K562 (cell line): ENCODE data around the gene SNRPD2. TPM values are rescaled to one million over a fixed set of nuclear protein-coding genes. Genes with fewer than 3 reads are reported as not detected.

Source experiments
- ATF4 ChIP-seq: fragments of 450-650 bp; formaldehyde crosslinking; IDR thresholded peaks from 2 replicates; pipeline ENCODE4 v1.4.0; 2022; ENCODE audit warnings: mild to moderate bottlenecking, moderate library complexity
- CCNT2 ChIP-seq: IDR thresholded peaks from 2 replicates; pipeline ENCODE4 v1.6.1; 2011; ENCODE audit warnings: borderline replicate concordance, low read depth, mild to moderate bottlenecking, moderate library complexity, mixed read lengths, low read length; ENCODE audit not compliant: insufficient read length; ENCODE audit errors: extremely low read depth
- CREB3 ChIP-seq: fragments of 450-650 bp; conservative IDR thresholded peaks from 2 replicates; pipeline ENCODE4 v1.6.1; 2016; ENCODE audit warnings: missing genetic modification characterization, low read depth, mild to moderate bottlenecking, missing compliant biosample characterization, moderate library complexity
- CREBBP ChIP-seq: IDR thresholded peaks from one replicate; pipeline ENCODE4 v1.6.1; 2012; ENCODE audit warnings: low read depth, mild to moderate bottlenecking, control low read depth, inconsistent platforms, low read length
- HLTF ChIP-seq: fragments of 450-650 bp; IDR thresholded peaks from 2 replicates; pipeline ENCODE4 v1.6.1; 2016
- NKRF ChIP-seq: fragments of 450-650 bp; IDR thresholded peaks from 2 replicates; pipeline ENCODE4 v1.6.1; 2016; ENCODE audit warnings: borderline replicate concordance
- NR1H2 ChIP-seq: sonication (generic); formaldehyde crosslinking; IDR thresholded peaks from 2 replicates; pipeline ENCODE4 v1.4.0; 2020; ENCODE audit warnings: mild to moderate bottlenecking, missing genetic modification reagents
- NUFIP1 ChIP-seq: fragments of 450-650 bp; IDR thresholded peaks from 2 replicates; pipeline ENCODE4 v1.6.1; 2018; ENCODE audit not compliant: partially characterized antibody
- PRMT5 ChIP-seq: sonication (generic); formaldehyde crosslinking; IDR thresholded peaks from 2 replicates; pipeline ENCODE4 v1.5.0; 2020; ENCODE audit warnings: missing genetic modification reagents
- RERE ChIP-seq: sonication (generic); formaldehyde crosslinking; IDR thresholded peaks from 2 replicates; pipeline ENCODE4 v1.8.0; 2023; ENCODE audit warnings: missing genetic modification reagents, mild to moderate bottlenecking, borderline replicate concordance
- TBL1XR1 ChIP-seq, 2 experiments: IDR thresholded peaks; 2 replicates each; pipeline ENCODE4 v1.6.1; 2012; ENCODE audit warnings: improper control_type of control experiment in 2 of 2, low read length in 2 of 2, mild to moderate bottlenecking in 1 of 2
- ZNF431 ChIP-seq: sonication (generic); formaldehyde crosslinking; IDR thresholded peaks from 2 replicates; pipeline ENCODE4 v1.8.0; 2022; ENCODE audit warnings: mild to moderate bottlenecking, missing genetic modification reagents
- ZNF644 ChIP-seq: fragments of 200-800 bp; sonication (Bioruptor generic); IDR thresholded peaks from 2 replicates; pipeline ENCODE4 v1.6.1; 2016; ENCODE audit warnings: low read depth, missing genetic modification characterization, missing compliant biosample characterization
- polyA plus RNA-seq, 8 experiments: library from polyadenylated mRNA; depleted of rRNA in 4 of 8; stranded (reverse) in 5 of 8; unstranded in 3 of 8; fragments of >200 nt; fragmentation: Nextera tagmentation in 2 of 8; fragmentation: Illumina TruSeq in 1 of 8; extraction: Ambion mirVana in 2 of 8; extraction: Trizol in 1 of 8; gene quantifications; 2 replicates each; pipeline versions ENCODE4 v1.2.1 to v1.2.3, GENCODE V29; 2011 to 2014; ENCODE audit warnings: inconsistent platforms in 1 of 8, missing spikeins in 1 of 8
- total RNA-seq, 7 experiments: library from RNA; depleted of rRNA in 6 of 7; stranded (reverse); fragments of >200 nt in 6 of 7; fragmentation: Illumina TruSeq in 2 of 7; extraction: Trizol in 2 of 7; gene quantifications; 2 replicates each; pipeline versions ENCODE4 v1.2.1 to v1.2.3, GENCODE V29; 2011 to 2021; ENCODE audit warnings: low replicate concordance in 1 of 7

SNRPD2 gene
- total and polyA plus RNA-seq, 9 of the 15 experiments (the other 6 are each of a cell fraction or from before 2014, with no cell fraction given) = 728 to 4,411 (median 1,029) TPM

GRCh38 chr19:45730368-45731288 is 38.9 kb upstream of the SNRPD2 start, which contains the start of gene FBXO46 (continued):
- TF ChIP-seq RERE (no peak), NUFIP1 (no peak), ZNF431 (CRISPR knock-in tag) (no peak), PRMT5 (CRISPR knock-in tag) (no peak), HLTF (0 out of 2 replicates have a peak, but pooled peaks have one; percentile 66), CCNT2 (no peak), ZNF644 (no peak; the same call in 1 of the 2 replicates), CREBBP (no peak), ATF4 (CRISPR knock-in tag) (no peak), CREB3 (tag) (no peak; the same call in 1 of the 2 replicates), TBL1XR1 (IDR thresholded peaks at IDR 0.05; ENCODE audit: low read length in 2 of 2) (no peak), NR1H2 (CRISPR knock-in tag) (no peak), NKRF (peak; percentile 80)
